Endothelial cell of umbilical vein (primary cell): ENCODE measurements around the gene ADM2. TPM values are rescaled to one million over a fixed set of nuclear protein-coding genes. Genes with fewer than 3 reads are reported as not detected.

Experiments
- BruUV-seq: library from RNA; stranded (reverse); fragments of 400-500 nt; replicated peaks from 2 replicates; lab custom pipeline; 2021; lab: Mats Ljungman, UMichigan
- CTCF ChIA-PET: fragments of 300-600, 350-600 bp; sonication (Branson Sonifier 250); formaldehyde crosslinking; loops from one replicate; lab custom pipeline; 2021; ENCODE audit warnings: antibody characterized with exemption, inconsistent platforms; lab: Charles Lee
- POLR2A ChIA-PET: fragments of 300-600, 350-600 bp; sonication (Branson Sonifier 250); formaldehyde crosslinking; loops from one replicate; lab custom pipeline; 2021; ENCODE audit warnings: antibody characterized with exemption, inconsistent platforms; lab: Charles Lee
- DNase-seq: peaks from one replicate; pipeline ENCODE4 v3.0.0-alpha.2; 2011; ENCODE audit warnings: low read depth, low spot score
- FAIRE-seq: peaks from 2 replicates; lab custom pipeline; 2011; peaks lifted over from hg19 to GRCh38; lab: Jason Lieb, UNC
- H2AFZ ChIP-seq: 2 replicates; pipeline ENCODE4 v1.6.0; 2012; ENCODE audit warnings: low read depth, low read length, control low read depth, inconsistent platforms
- H3K27ac ChIP-seq: 2 replicates; pipeline ENCODE4 v1.5.1; 2011; ENCODE audit warnings: low read depth, mild to moderate bottlenecking, control low read depth, low read length, moderate library complexity; ENCODE audit not compliant: insufficient read depth
- H3K27me3 ChIP-seq, 2 experiments: 2 replicates each; pipeline versions ENCODE4 v1.6.0 to v1.6.1; 2011; ENCODE audit warnings: low read length in 2 of 2, mixed read lengths in 1 of 2; ENCODE audit not compliant: control insufficient read depth in 2 of 2, insufficient read depth in 2 of 2
- H3K36me3 ChIP-seq, 2 experiments: 2 replicates in 1 of 2; 3 replicates in 1 of 2; pipeline ENCODE4 v1.5.1; 2011; ENCODE audit warnings: low read length in 2 of 2, mild to moderate bottlenecking in 1 of 2, moderate library complexity in 1 of 2; ENCODE audit not compliant: control insufficient read depth in 2 of 2, insufficient read depth in 2 of 2; ENCODE audit errors: extremely low read depth in 1 of 2
- H3K4me1 ChIP-seq: 3 replicates; pipeline ENCODE4 v1.5.1; 2011; ENCODE audit warnings: mild to moderate bottlenecking, low read length; ENCODE audit not compliant: control insufficient read depth, insufficient read depth; ENCODE audit errors: extremely low read depth
- H3K4me2 ChIP-seq: 2 replicates; pipeline ENCODE4 v1.6.1; 2011; ENCODE audit warnings: low read length, control low read depth, mixed read lengths; ENCODE audit not compliant: insufficient read depth
- H3K4me3 ChIP-seq, 3 experiments: fragments of 200-600 bp in 1 of 3; sonication (generic), shearing (Covaris generic) in 1 of 3; replicated peaks in 1 of 3; 2 replicates each; pipeline ENCODE4 v1.5.1; 2011 to 2016; ENCODE audit warnings: control low read depth in 3 of 3, low read length in 3 of 3, mild to moderate bottlenecking in 2 of 3, inconsistent platforms in 1 of 3, low read depth in 1 of 3, moderate library complexity in 1 of 3; ENCODE audit not compliant: insufficient read depth in 1 of 3
- H3K79me2 ChIP-seq: 2 replicates; pipeline ENCODE4 v1.6.0; 2012; ENCODE audit warnings: low read length, inconsistent platforms; ENCODE audit not compliant: control insufficient read depth, insufficient read depth
- H3K9ac ChIP-seq: replicated peaks from 2 replicates; pipeline ENCODE3; 2011; ENCODE audit warnings: low read length, control low read depth; ENCODE audit not compliant: insufficient read depth; ENCODE audit errors: extremely low read depth
- H3K9me1 ChIP-seq: replicated peaks from 3 replicates; pipeline ENCODE4 v1.6.0; 2011; ENCODE audit warnings: mild to moderate bottlenecking, low read length; ENCODE audit not compliant: control insufficient read depth, insufficient read depth; ENCODE audit errors: extremely low read depth
- H3K9me3 ChIP-seq: replicated peaks from 2 replicates; pipeline ENCODE4 v1.5.1; 2012; ENCODE audit warnings: low read length, inconsistent platforms; ENCODE audit not compliant: control insufficient read depth, insufficient read depth
- H4K20me1 ChIP-seq: replicated peaks from 2 replicates; pipeline ENCODE3; 2011; ENCODE audit warnings: mild to moderate bottlenecking, low read length; ENCODE audit not compliant: control insufficient read depth, insufficient read depth; ENCODE audit errors: extremely low read depth
- CTCF ChIP-seq, 2 donors: IDR thresholded peaks; 1 replicate in 1 of 2; 2 replicates in 1 of 2; pipeline ENCODE4 v1.5.1; 2011; ENCODE audit warnings: low read length in 2 of 2, mild to moderate bottlenecking in 2 of 2, moderate library complexity in 2 of 2, control low read depth in 1 of 2, inconsistent platforms in 1 of 2, low read depth in 1 of 2; ENCODE audit not compliant: insufficient read depth in 1 of 2; ENCODE audit errors: extremely low read depth in 1 of 2
- EZH2 ChIP-seq: IDR thresholded peaks from 2 replicates; pipeline ENCODE4 v1.6.1; 2012; ENCODE audit warnings: borderline replicate concordance, low read depth, mild to moderate bottlenecking, moderate library complexity, low read length, inconsistent platforms; ENCODE audit not compliant: severe bottlenecking
- FOS ChIP-seq: IDR thresholded peaks from 2 replicates; pipeline ENCODE4 v1.6.1; 2011; ENCODE audit warnings: mild to moderate bottlenecking, low read length, moderate library complexity, borderline replicate concordance; ENCODE audit not compliant: insufficient read depth
- GATA2 ChIP-seq: IDR thresholded peaks from 2 replicates; pipeline ENCODE4 v1.7.0; 2011; ENCODE audit warnings: low read depth, mild to moderate bottlenecking, moderate library complexity, mixed read lengths, low read length; ENCODE audit not compliant: insufficient read length, insufficient read depth
- JUN ChIP-seq: IDR thresholded peaks from 2 replicates; pipeline ENCODE4 v1.6.1; 2011; ENCODE audit warnings: borderline replicate concordance, low read depth; ENCODE audit not compliant: insufficient read length, insufficient read depth
- MAX ChIP-seq: IDR thresholded peaks from 2 replicates; pipeline ENCODE4 v1.6.1; 2011; ENCODE audit not compliant: insufficient read depth, insufficient read length
- MYC ChIP-seq: IDR thresholded peaks from one replicate; pipeline ENCODE4 v1.6.1; 2011; ENCODE audit warnings: mild to moderate bottlenecking, low read depth, low read length
- POLR2A ChIP-seq: IDR thresholded peaks from 2 replicates; pipeline ENCODE4 v1.6.1; 2012; ENCODE audit warnings: low read depth, mild to moderate bottlenecking, control low read depth, low read length
- POLR2AphosphoS5 ChIP-seq: IDR thresholded peaks from 2 replicates; pipeline ENCODE4 v1.6.1; 2012; ENCODE audit warnings: low read depth, mild to moderate bottlenecking, control low read depth, low read length, moderate library complexity; ENCODE audit not compliant: insufficient read depth
- dilution Hi-C: fragments of 300-500 bp; cut with MboI; formaldehyde crosslinking; loops from one replicate; pipeline ENCODE4 v1.15.0; 2019; ENCODE audit warnings: low sequenced_read_pairs; ENCODE audit not compliant: extremely low pct_ligation_motif_present
- intact Hi-C: fragments of 100-400 bp; cut with micrococcal nuclease; formaldehyde crosslinking; loops from one replicate; pipeline ENCODE4 v1.10.0; 2022
- polyA plus RNA-seq, 4 experiments: library from polyadenylated mRNA; depleted of rRNA in 3 of 4; stranded (reverse) in 3 of 4; unstranded in 1 of 4; fragments of >200 nt; gene quantifications; 2 replicates each; pipeline versions ENCODE4 v1.2.1 to v1.2.3, GENCODE V29; 2011 to 2012; ENCODE audit warnings: missing spikeins in 1 of 4
- total RNA-seq: library from RNA; stranded (reverse); gene quantifications from 2 replicates; pipeline ENCODE4 v1.2.3, GENCODE V29; 2021

The ADM2 gene
- total and polyA plus RNA-seq, 2 donors (not counting 3 experiments of a cell fraction or from before 2014, with no cell fraction given) = 0.28 to 1.5 TPM

GRCh38 chr22:50434849-50435248 is 46.5 kb upstream of the ADM2 start:
- Histone ChIP-seq H3K9me3 (no peaks in the 10 kb centered on the region), H3K36me3 (peaks cover 2 to 58% of the 10 kb centered on the region in 2 experiments), H2AFZ (no peak overlapping the region), H3K27ac (no peak overlapping the region), H3K4me3 (no peak overlapping the region), H4K20me1 (no peaks in the 10 kb centered on the region), H3K27me3 (no peaks in the 10 kb centered on the region), H3K9me1 (no peaks in the 10 kb centered on the region), H3K4me2 (no peak overlapping the region), H3K4me1 (no peaks in the 10 kb centered on the region), H3K9ac (no peak overlapping the region), H3K79me2 (no peaks in the 10 kb centered on the region)
- ChIA-PET POLR2A (no interaction called here), CTCF (no interaction called here)
- TF ChIP-seq MYC (no peak), GATA2 (no peak), MAX (no peak), EZH2 (no peak), POLR2AphosphoS5 (no peak), FOS (no peak), CTCF (IDR thresholded peaks at IDR 0.05; ENCODE audit: extremely low read depth in 1 of 2, insufficient read depth in 1 of 2, low read depth in 1 of 2, low read length in 2 of 2) (no peak), JUN (no peak), POLR2A (no peak)
- FAIRE-seq (no peak), DNase-seq (no peak)
- dilution Hi-C loops = no loop called here
- intact Hi-C loops = no loop called here
- no TSS peak for BruUV-seq
